HUES6 (cell line): ENCODE results near the gene COL26A1.
"Not testable (repeated sequence)": the region's sequence is repeated elsewhere in the genome, so short reads cannot be mapped to it uniquely, and the experiment has no call there.

Experiments
- H3K27ac ChIP-seq: 2 replicates; pipeline ENCODE4 v1.7.0; 2013; ENCODE audit warnings: low read depth, mild to moderate bottlenecking, low read length, inconsistent platforms
- H3K27me3 ChIP-seq: 2 replicates; pipeline ENCODE4 v1.6.1; 2013; ENCODE audit warnings: low read length; ENCODE audit not compliant: control insufficient read depth, insufficient read depth
- H3K36me3 ChIP-seq: 2 replicates; pipeline ENCODE4 v1.6.1; 2013; ENCODE audit warnings: low read length; ENCODE audit not compliant: control insufficient read depth, insufficient read depth
- H3K4me1 ChIP-seq: 2 replicates; pipeline ENCODE4 v1.6.1; 2013; ENCODE audit warnings: low read length; ENCODE audit not compliant: control insufficient read depth, insufficient read depth
- H3K4me3 ChIP-seq: 2 replicates; pipeline ENCODE4 v1.5.1; 2013; ENCODE audit warnings: low read depth, low read length
- H3K9ac ChIP-seq: one replicate; pipeline ENCODE4 v1.6.1; 2013; ENCODE audit warnings: mild to moderate bottlenecking, low read length
- H3K9me3 ChIP-seq: 2 replicates; pipeline ENCODE4 v1.6.1; 2013; ENCODE audit warnings: low read depth, low read length; ENCODE audit not compliant: control insufficient read depth, insufficient read depth

The COL26A1 gene

GRCh38 chr7:101479217-101479616, 116.5 kb downstream of the COL26A1 start:
- H3K9ac ChIP-seq = no peak overlapping the region
- no peaks in the 10 kb centered on the region for H3K27me3 ChIP-seq
- H3K36me3 ChIP-seq = no peaks in the 10 kb centered on the region
- H3K27ac ChIP-seq = no peak overlapping the region
- peaks cover 15% of the 10 kb centered on the region for H3K9me3 ChIP-seq
- no peak overlapping the region for H3K4me3 ChIP-seq
- no peaks in the 10 kb centered on the region for H3K4me1 ChIP-seq

- H3K9me3 ChIP-seq, H3K36me3 ChIP-seq, H3K27me3 ChIP-seq: not testable (repeated sequence)
- Histone ChIP-seq H3K27ac (peak overlapping the region; percentile 46; the same call in 1 of the 2 replicates), H3K4me1 (peaks cover 34% of the 10 kb centered on the region), H3K9ac (peak overlapping the region; percentile 59), H3K4me3 (0 out of 2 replicates have a peak overlapping the region, but pooled peaks have one; percentile 37)
Measured at GRCh38 chr7:101486056-101486432, 123.4 kb downstream of the COL26A1 start.

- peak overlapping the region; percentile 46; the same call in 1 of the 2 replicates for H3K27ac ChIP-seq
- no peaks in the 10 kb centered on the region for H3K36me3 ChIP-seq
- 0 out of 2 replicates have a peak, but pooled peaks cover 3% of the 10 kb centered on the region for H3K27me3 ChIP-seq
- peak overlapping the region; percentile 37 for H3K4me3 ChIP-seq
- peaks cover 34% of the 10 kb centered on the region for H3K4me1 ChIP-seq
- no peaks in the 10 kb centered on the region for H3K9me3 ChIP-seq
- peak overlapping the region; percentile 59 for H3K9ac ChIP-seq
Measured at GRCh38 chr7:101486433-101487104, 123.9 kb downstream of the COL26A1 start.

- Histone ChIP-seq H3K4me1 (peaks cover 34% of the 10 kb centered on the region), H3K9ac (peak overlapping the region; percentile 59), H3K9me3 (no peaks in the 10 kb centered on the region), H3K4me3 (no peak overlapping the region), H3K27ac (no peak overlapping the region), H3K27me3 (0 out of 2 replicates have a peak, but pooled peaks cover 3% of the 10 kb centered on the region), H3K36me3 (no peaks in the 10 kb centered on the region)
Measured at GRCh38 chr7:101487105-101487458, 124.4 kb downstream of the COL26A1 start.

- no peaks in the 10 kb centered on the region for H3K36me3 ChIP-seq
- H3K4me3 ChIP-seq = no peak overlapping the region
- peaks cover 34% of the 10 kb centered on the region for H3K4me1 ChIP-seq
- no peaks in the 10 kb centered on the region for H3K9me3 ChIP-seq
- no peak overlapping the region for H3K27ac ChIP-seq
- no peak overlapping the region for H3K9ac ChIP-seq
- 0 out of 2 replicates have a peak, but pooled peaks cover 3% of the 10 kb centered on the region for H3K27me3 ChIP-seq
Measured at GRCh38 chr7:101487753-101488152, 125.1 kb downstream of the COL26A1 start.

GRCh38 chr7:101488826-101489572, 126.3 kb downstream of the COL26A1 start:
- Histone ChIP-seq H3K27ac (no peak overlapping the region), H3K27me3 (0 out of 2 replicates have a peak, but pooled peaks cover 3% of the 10 kb centered on the region), H3K4me3 (no peak overlapping the region)

GRCh38 chr7:101490439-101490838, 127.8 kb downstream of the COL26A1 start:
- H3K36me3 ChIP-seq, H3K27ac ChIP-seq, H3K9ac ChIP-seq, H3K9me3 ChIP-seq, H3K4me3 ChIP-seq, H3K27me3 ChIP-seq: not testable (repeated sequence)
- H3K4me1 ChIP-seq = peaks cover 44% of the 10 kb centered on the region

More at GRCh38 chr7:101488826-101489572, 126.3 kb downstream of the COL26A1 start:
- no peak overlapping the region for H3K9ac ChIP-seq
- H3K4me1 ChIP-seq = peaks cover 36% of the 10 kb centered on the region
- H3K9me3 ChIP-seq = no peaks in the 10 kb centered on the region
- H3K36me3 ChIP-seq = no peaks in the 10 kb centered on the region

- not testable (repeated sequence) for H3K36me3 ChIP-seq, H3K9ac ChIP-seq, H3K9me3 ChIP-seq, H3K27me3 ChIP-seq, H3K27ac ChIP-seq, H3K4me3 ChIP-seq
- peaks cover 35% of the 10 kb centered on the region for H3K4me1 ChIP-seq
Measured at GRCh38 chr7:101491442-101491841, 128.8 kb downstream of the COL26A1 start.

GRCh38 chr7:101494602-101495329, 132.1 kb downstream of the COL26A1 start:
- Histone ChIP-seq H3K9ac (peak overlapping the region; percentile 82), H3K9me3 (no peaks in the 10 kb centered on the region), H3K36me3 (no peaks in the 10 kb centered on the region), H3K27ac (peak overlapping the region; percentile 60; the same call in 1 of the 2 replicates), H3K27me3 (no peaks in the 10 kb centered on the region), H3K4me1 (peaks cover 19% of the 10 kb centered on the region), H3K4me3 (peak overlapping the region; percentile 29; the same call in 1 of the 2 replicates)

GRCh38 chr7:101496017-101496416, 133.3 kb downstream of the COL26A1 start:
- Histone ChIP-seq H3K9me3 (no peaks in the 10 kb centered on the region), H3K4me1 (peaks cover 19% of the 10 kb centered on the region), H3K36me3 (no peaks in the 10 kb centered on the region), H3K4me3 (no peak overlapping the region), H3K27me3 (no peaks in the 10 kb centered on the region), H3K27ac (no peak overlapping the region), H3K9ac (no peak overlapping the region)

GRCh38 chr7:101501351-101501750, 138.7 kb downstream of the COL26A1 start:
- Histone ChIP-seq H3K27ac (no peak overlapping the region), H3K27me3 (no peaks in the 10 kb centered on the region), H3K36me3 (no peaks in the 10 kb centered on the region), H3K4me3 (no peak overlapping the region), H3K4me1 (peaks cover 21% of the 10 kb centered on the region), H3K9ac (no peak overlapping the region), H3K9me3 (no peaks in the 10 kb centered on the region)
